GM21515 (cell line): ENCODE data around the gene TMEM126B.
A peak's percentile ranks its signal among the peaks of the same experiment; 100 is the strongest.

ENCODE experiments used
- ATAC-seq: cut with Tn5 transposase; IDR thresholded peaks from one replicate; pipeline ENCODE4 v1.9.1; 2021; ENCODE audit not compliant: unreplicated experiment

Gene TMEM126B

DNA sequence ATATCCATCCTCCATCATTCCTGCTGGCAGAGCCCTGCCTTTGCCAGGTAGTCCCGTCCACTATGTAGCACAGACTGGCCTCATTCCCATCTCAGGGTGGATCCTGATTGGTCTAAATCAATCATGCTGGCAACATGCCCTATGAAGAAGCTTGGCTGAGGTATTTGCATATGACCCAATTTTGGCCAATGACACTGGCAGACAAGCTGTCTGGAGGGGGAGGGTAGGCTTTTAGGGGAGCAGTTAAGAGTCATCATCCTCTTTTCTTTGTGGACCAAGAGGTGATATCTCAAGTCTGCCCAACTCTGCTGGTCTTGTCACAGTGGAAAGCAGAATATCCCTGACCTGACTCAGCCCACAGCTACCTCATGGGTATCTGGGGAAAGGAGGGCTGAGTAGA, 52.5 kb downstream of the TMEM126B start:
- ATAC-seq, result no peak

DNA sequence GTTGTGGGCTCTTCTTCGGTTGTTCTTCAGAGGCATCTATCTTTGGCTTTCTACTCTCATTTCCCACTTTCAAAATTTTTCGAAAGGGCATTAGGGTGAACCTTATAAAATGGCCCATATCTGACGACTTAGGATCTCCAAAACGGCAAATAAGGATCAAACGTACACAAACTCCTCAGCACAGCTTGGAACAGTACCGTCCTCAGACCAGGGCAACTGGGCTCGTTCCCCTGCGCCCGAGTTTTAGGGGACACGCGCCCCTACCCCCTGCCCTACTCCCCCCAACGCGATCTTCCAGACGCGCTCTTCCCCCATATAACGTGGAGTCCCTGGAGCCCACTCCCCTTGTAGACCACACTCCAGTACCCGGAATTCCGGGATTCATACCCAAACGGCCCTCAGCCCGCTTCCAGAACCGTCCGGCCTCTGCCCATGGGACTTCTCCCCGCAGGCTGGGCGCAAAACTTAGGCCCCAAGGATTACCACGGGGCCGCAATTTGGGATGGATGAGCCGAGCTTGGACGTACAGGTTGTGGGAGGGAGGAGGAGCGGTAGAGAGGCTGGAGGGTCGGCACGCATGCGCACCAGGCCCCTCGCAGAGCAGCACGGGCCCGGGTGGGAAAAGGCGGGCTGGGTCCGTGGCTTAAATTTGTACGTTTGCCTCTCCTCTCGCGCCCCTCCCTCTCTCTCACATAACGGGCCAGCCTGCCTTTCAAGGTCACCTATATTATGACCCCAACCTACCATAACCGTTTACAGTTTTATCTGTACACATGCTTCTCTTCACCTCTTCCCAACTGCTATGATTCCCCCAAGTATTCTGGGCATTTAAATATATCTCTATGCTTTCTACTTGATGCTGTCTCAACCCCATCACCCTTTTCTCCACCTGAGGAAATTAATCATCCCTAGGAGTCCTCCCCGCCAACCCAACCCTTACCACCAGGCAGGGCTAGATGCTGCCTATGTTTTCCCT, 54.2 kb downstream of the TMEM126B start:
- ATAC-seq, result peak; percentile 76

- no peak for ATAC-seq
These were observed 56.9 kb downstream of the TMEM126B start for GRCh38 chr11:85685125-85685819.

DNA sequence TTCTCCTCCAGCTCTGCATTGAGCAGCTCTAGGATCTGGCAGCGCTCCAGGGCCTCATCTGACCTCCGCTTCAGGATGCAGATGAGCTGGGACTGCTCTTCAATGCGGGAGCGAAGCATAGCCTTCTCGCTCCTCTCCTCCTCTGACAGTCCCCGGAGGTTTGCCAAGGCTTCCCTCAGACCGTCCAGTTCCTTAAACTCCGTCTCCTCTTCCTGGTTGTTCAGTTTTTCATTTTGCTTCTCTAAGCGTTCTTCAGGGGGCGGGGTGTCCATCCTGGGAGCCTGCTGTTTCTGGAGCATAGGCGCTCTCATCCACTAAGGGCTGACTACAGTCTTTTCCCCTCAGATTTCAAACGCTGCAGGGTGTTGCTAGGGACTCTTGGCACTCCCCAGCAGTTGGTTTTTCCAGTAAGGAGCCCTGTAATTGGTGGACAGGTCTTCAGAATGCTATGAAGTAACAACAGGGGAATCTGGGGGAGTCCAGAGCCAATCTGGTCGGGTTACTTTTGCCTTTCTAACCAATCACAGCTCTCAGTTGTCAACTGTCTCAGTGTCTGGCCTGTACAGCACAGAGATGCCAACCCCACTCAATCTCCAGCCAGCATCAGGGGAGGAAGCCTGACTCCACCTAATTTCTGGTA, 57.5 kb downstream of the TMEM126B start, which contains the start of gene CCDC89:
Gene CCDC89 (minus strand): TSS at position 376 of the 640 bp plus-strand sequence. CDS start 65 bp downstream, at position 311.
- no peak for ATAC-seq
